Measurements from ENCODE around the gene PXYLP1. TPM values are rescaled to one million over a fixed set of nuclear protein-coding genes. Genes with fewer than 3 reads are reported as not detected.

The PXYLP1 gene
- total and polyA plus RNA-seq, 2 experiments from 2014 or later: 21.3 to 25.8 TPM

DNA sequence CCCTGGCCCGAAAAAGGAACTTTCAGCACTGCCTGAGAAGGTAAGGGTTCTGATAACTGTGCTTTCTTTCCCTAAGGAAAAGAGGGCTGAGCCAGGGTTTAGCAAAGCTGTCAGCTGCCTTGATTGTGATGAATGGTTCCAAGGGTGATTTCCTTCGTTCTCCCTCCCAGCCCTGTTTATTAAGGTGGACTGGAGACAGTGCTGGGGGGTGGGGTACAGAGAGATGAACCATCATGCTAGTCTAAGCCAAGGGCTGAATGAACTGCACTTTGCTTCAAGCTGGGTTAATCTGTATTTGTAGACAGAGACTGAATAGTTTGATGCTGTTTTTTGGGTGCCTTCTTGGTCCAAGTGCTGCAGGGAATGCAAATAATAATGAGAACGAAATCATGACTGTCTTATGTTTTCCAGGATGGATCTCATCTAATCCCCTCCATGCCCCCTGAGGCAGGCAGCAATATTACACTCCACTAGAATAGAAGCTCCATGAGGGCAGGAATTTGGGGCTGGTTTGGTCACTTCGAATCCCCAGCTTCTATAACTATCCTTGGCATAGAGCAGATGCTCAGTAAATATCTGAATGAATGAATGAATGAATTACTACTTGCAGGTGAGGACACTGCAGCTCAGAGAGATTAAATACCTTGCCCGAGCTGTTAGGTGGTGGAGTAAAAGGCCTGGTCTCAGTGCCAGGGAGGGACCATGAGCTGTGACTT is 10.9 kb downstream of the PXYLP1 start:
- WGBS (ENCODE audit: low lambda C conversion rate, missing lambda C conversion rate): 84% methylated on average over 5 of the region's 5 CpGs
- no peaks in the 10 kb centered on the region for H3K79me2 ChIP-seq
- no peaks in the 10 kb centered on the region for H3K36me3 ChIP-seq (replicated peaks; ENCODE audit: insufficient read depth, low read depth)
- H3K27me3 ChIP-seq: no peaks in the 10 kb centered on the region
- H3K27ac ChIP-seq: no peak overlapping the region
- peaks cover 5% of the 10 kb centered on the region for H3K4me1 ChIP-seq (ENCODE audit: insufficient read depth)
- H3K9me3 ChIP-seq (ENCODE audit: low read depth): no peaks in the 10 kb centered on the region
- H4K20me1 ChIP-seq (ENCODE audit: insufficient read depth, poor library complexity, severe bottlenecking): no peaks in the 10 kb centered on the region
- H3K9me2 ChIP-seq (replicated peaks; ENCODE audit: insufficient read depth): no peaks in the 10 kb centered on the region
- no peak for DNase-seq (ENCODE audit: low spot score)
- H2AFZ ChIP-seq: no peak overlapping the region
- H3K4me3 ChIP-seq: no peak overlapping the region
- no peak for TF ChIP-seq EZH2 (IDR thresholded peaks at IDR 0.05; ENCODE audit: borderline replicate concordance)
- no peak overlapping the region for H3K4me2 ChIP-seq

DNA sequence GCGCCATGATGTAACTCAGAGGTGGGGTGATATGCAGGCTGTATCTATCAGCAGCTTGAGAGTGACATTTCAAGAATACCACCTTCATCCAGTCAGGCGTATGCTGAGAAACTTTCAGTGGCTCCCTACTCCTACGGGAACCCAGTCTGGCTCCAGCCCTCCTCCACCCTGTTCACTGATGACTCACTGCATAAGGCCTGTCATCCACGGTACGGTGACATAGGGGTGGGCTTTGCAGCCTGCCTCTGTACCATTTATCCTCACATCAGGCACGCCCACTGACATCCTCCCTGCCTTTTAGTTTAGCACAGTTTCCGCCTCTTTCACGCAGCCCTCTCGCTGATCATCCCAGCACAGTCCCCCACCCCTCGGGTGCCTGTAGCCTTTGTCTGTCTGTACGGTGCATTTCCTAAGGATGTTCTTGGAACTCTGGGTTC is 11.7 kb downstream of the PXYLP1 start:
- no peaks in the 10 kb centered on the region for H3K36me3 ChIP-seq (replicated peaks; ENCODE audit: insufficient read depth, low read depth)
- no peaks in the 10 kb centered on the region for H3K79me2 ChIP-seq
- H3K9me2 ChIP-seq (replicated peaks; ENCODE audit: insufficient read depth): no peaks in the 10 kb centered on the region
- DNase-seq (ENCODE audit: low spot score): no peak
- H2AFZ ChIP-seq: no peak overlapping the region
- H4K20me1 ChIP-seq (ENCODE audit: insufficient read depth, poor library complexity, severe bottlenecking): no peaks in the 10 kb centered on the region
- H3K27ac ChIP-seq: no peak overlapping the region
- H3K4me1 ChIP-seq (ENCODE audit: insufficient read depth): peaks cover 5% of the 10 kb centered on the region
- TF ChIP-seq, protein P1, sequence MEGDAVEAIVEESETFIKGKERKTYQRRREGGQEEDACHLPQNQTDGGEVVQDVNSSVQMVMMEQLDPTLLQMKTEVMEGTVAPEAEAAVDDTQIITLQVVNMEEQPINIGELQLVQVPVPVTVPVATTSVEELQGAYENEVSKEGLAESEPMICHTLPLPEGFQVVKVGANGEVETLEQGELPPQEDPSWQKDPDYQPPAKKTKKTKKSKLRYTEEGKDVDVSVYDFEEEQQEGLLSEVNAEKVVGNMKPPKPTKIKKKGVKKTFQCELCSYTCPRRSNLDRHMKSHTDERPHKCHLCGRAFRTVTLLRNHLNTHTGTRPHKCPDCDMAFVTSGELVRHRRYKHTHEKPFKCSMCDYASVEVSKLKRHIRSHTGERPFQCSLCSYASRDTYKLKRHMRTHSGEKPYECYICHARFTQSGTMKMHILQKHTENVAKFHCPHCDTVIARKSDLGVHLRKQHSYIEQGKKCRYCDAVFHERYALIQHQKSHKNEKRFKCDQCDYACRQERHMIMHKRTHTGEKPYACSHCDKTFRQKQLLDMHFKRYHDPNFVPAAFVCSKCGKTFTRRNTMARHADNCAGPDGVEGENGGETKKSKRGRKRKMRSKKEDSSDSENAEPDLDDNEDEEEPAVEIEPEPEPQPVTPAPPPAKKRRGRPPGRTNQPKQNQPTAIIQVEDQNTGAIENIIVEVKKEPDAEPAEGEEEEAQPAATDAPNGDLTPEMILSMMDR (IDR thresholded peaks at IDR 0.05; ENCODE audit: poor library complexity): no peak
- TF ChIP-seq EZH2phosphoT487 (IDR thresholded peaks at IDR 0.05; ENCODE audit: low read depth, severe bottlenecking, unreplicated experiment): no peak
- no peak for TF ChIP-seq EZH2 (IDR thresholded peaks at IDR 0.05; ENCODE audit: borderline replicate concordance)
- no peaks in the 10 kb centered on the region for H3K27me3 ChIP-seq
- WGBS (ENCODE audit: low lambda C conversion rate, missing lambda C conversion rate): 76% methylated on average over 11 of the region's 11 CpGs
- no peak overlapping the region for H3K4me2 ChIP-seq
- H3K4me3 ChIP-seq: no peak overlapping the region
- no peaks in the 10 kb centered on the region for H3K9me3 ChIP-seq (ENCODE audit: low read depth)

DNA sequence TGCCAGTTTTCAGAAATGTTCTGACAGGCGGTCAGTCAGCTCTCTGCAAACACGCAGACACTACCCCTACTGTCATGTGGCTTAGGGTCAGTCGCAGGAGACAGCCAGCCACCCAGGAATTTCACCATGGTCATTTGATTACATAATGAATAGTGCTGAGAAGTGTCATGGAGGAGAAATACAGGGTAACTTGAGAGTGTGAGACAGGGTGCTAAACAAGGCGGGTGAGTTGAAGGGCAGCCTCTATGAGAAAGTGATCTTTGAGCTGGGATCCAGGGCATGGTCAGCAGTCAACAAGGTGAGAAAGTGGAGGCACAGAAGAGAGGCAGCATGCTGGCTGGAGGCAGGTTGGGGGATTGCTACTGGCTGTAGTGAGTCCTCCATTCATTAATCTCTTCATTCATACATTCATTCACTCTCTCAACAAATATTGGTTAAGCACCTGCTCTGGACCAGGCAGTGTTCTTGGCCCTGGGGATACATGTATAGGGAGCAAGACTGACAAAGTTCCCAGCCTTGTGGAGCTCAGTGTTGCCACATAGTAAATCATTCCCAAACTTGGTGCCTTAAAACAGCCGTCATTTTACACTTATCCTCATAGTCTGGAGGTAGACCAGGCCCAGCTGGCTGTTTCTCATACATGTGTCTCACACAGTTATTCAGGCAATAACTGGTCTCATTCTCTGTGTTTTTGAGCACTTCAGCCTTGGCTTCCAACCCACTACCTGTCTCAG is 14.8 kb downstream of the PXYLP1 start:
- Histone ChIP-seq H3K27ac (no peak overlapping the region), H3K9me2 (replicated peaks; ENCODE audit: insufficient read depth) (no peaks in the 10 kb centered on the region), H3K4me1 (ENCODE audit: insufficient read depth) (peaks cover 1% of the 10 kb centered on the region), H2AFZ (no peak overlapping the region), H3K36me3 (replicated peaks; ENCODE audit: insufficient read depth, low read depth) (no peaks in the 10 kb centered on the region), H3K79me2 (no peaks in the 10 kb centered on the region), H3K9me3 (ENCODE audit: low read depth) (no peaks in the 10 kb centered on the region), H3K4me2 (no peak overlapping the region), H3K27me3 (no peaks in the 10 kb centered on the region), H4K20me1 (ENCODE audit: insufficient read depth, poor library complexity, severe bottlenecking) (no peaks in the 10 kb centered on the region), H3K4me3 (no peak overlapping the region)
- TF ChIP-seq, protein P1 (IDR thresholded peaks at IDR 0.05; ENCODE audit: poor library complexity): no peak
- TF ChIP-seq EZH2 (IDR thresholded peaks at IDR 0.05; ENCODE audit: borderline replicate concordance) (no peak), EZH2phosphoT487 (IDR thresholded peaks at IDR 0.05; ENCODE audit: low read depth, severe bottlenecking, unreplicated experiment) (no peak)
- DNase-seq (ENCODE audit: low spot score): no peak
- 89% methylated on average over 5 of the region's 5 CpGs for WGBS (ENCODE audit: low lambda C conversion rate, missing lambda C conversion rate)

DNA sequence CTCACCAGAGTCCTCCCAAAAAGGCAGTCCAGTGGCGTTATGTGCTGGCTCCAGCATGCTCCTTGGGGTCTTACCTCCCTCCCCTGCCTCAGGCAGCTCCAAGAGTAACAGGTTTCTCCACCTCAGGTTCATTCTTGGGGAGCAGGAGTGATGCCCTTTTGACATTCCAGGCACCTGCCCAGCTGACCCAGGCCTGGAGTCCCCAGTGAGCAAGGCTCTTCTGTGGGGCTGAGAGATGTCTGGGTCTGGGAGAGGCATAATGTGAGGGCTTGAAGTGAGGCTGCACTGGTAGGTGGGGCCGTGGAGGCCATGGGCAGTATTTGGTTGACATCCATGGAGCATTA is 15.3 kb downstream of the PXYLP1 start:
- Histone ChIP-seq H3K27ac (no peak overlapping the region), H3K4me2 (no peak overlapping the region)
- WGBS (ENCODE audit: low lambda C conversion rate, missing lambda C conversion rate): 85% methylated on average over 2 of the region's 2 CpGs

More for the DNA sequence above, 15.3 kb downstream of the PXYLP1 start:
- no peaks in the 10 kb centered on the region for H3K9me2 ChIP-seq (replicated peaks; ENCODE audit: insufficient read depth)
- no peak overlapping the region for H3K4me3 ChIP-seq
- H3K27me3 ChIP-seq: no peaks in the 10 kb centered on the region
- H3K4me1 ChIP-seq (ENCODE audit: insufficient read depth): no peaks in the 10 kb centered on the region
- H2AFZ ChIP-seq: no peak overlapping the region
- H4K20me1 ChIP-seq (ENCODE audit: insufficient read depth, poor library complexity, severe bottlenecking): no peaks in the 10 kb centered on the region
- no peaks in the 10 kb centered on the region for H3K79me2 ChIP-seq
- no peaks in the 10 kb centered on the region for H3K9me3 ChIP-seq (ENCODE audit: low read depth)
- no peaks in the 10 kb centered on the region for H3K36me3 ChIP-seq (replicated peaks; ENCODE audit: insufficient read depth, low read depth)
- no peak for DNase-seq (ENCODE audit: low spot score)
- TF ChIP-seq, protein P1 (IDR thresholded peaks at IDR 0.05; ENCODE audit: poor library complexity): no peak
- no peak for TF ChIP-seq EZH2phosphoT487 (IDR thresholded peaks at IDR 0.05; ENCODE audit: low read depth, severe bottlenecking, unreplicated experiment)

Data from hepatocyte (in vitro differentiated cells).